ENCODE measurements around the gene P2RX6.
"Not testable (repeated sequence)": the region's sequence is repeated elsewhere in the genome, so short reads cannot be mapped to it uniquely, and the experiment has no call there.

P2RX6 gene

DNA sequence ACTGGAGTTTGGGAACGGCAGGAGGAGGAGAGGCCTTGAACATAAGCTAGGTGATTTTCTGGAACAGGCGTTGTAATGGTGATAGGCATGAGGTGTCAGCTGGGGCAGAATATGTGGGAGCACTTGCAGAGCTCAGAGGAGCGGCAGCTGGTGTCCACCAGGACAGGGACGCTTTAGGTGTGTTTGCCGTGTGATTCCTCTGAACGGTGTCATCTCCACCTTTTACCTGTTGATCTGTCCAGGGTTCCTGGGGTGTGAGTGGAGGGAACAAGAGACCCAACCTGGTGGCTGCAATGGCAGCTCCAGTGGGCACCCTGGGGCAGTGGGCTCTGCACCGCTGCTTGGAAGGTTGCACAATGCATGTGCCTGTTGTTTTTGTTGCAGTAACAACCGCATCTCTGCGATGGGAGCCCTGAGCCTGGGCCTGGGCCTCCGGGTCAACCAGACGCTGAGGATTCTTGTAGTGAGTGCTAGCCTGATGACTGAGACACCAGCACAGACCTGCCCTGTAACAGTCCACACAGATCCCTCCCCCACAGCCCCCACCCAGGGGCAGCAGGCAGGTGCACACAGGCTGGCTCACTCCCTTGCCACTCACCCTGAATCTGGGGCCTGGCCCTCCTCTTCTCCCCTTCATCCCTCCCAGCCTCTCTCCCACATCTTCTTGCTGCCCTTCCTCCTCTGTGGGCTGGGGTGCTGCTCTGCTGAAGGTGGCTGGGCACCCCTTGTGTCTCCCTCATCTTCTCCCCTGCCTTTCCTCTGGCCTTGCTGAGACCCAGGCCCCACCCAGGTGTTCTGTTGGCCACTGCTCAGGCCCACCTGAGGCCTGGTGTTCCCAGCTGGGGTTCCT is 40.0 kb downstream of the P2RX6 start:
- no peak for DNase-seq

DNA sequence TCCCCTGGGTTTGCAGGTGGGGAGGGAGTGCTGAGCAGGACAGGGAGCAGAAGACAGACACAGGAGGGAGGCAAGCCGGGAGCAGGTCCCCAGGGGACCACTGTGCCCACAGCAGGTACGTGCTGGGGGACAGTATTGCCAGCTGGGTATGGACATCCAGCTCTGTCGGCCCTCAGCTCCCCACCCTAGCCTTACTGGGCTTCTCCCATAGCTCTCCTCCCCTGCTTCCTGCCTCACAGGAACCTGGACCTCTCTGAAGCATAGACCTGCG is 40.5 kb downstream of the P2RX6 start:
- no peak for DNase-seq

DNA sequence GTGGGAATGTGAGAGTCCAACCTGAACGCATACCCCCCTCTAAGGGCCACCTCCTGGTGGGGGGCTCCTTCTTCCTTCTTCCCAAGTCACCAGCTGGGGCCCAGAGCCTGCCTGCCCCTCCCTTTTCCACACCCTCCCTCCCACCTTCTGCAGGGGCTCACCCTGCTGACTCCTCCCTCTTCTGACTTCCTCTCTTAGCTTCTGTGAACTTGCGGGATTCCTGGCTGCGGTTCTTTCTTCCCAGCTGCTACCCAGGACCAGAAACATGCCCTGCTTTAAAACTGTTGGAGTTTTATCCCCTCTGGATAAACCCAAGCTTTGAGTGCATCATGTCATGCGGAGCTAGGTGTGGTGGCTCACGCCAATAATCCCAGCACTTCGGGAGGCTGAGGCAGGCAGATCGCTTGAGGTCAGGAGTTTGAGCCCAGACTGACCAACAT is 40.9 kb downstream of the P2RX6 start:
- DNase-seq = no peak

DNA sequence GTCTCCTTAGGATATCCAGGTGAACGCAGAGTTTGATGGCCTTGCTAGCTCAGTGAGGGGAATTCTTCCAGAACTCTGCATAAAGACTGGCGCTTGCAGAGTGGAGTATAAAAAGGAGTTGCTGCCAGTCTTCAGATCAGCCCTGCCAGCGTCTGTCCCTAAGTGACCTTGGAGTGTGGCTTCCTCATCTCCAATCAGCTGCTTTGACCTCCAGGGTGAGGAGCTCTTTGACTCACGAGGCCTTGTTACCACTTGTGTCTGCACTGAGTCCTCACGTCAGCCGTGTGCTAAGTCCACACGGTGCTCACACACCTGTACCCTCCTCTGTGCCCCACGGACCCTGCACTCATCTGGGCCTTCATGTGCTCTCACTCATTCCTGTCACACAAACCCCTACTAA is 45.4 kb downstream of the P2RX6 start:
- not testable (repeated sequence) for DNase-seq

DNA sequence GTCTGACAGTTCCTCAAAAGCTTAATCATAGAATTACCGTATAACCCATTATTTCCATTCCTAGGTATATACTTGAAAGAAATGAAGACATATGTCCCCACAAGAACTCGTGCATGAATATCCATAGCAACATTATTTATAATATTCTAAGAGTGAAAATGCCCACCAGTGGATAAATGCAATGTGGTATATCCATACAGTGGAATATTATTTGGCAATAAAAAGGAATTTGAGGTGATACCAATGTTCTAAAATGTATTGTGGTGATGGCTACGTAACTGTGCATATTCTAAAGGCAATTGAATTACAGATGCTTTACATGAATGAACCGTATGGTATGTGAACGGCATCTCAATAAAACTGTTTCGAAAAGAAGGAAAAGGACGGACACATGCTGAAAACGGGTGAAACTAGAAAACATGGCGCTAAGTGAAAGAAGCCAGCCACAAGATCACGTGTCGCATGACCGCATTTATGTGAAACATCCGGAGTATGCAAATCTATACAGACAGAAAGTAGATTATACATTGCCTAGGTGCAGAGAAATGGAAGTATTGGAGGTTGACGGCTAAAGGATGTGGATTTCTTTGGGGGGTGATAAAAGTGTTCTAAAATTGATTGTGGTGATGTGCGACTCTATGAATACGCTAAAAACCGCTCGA is 46.8 kb downstream of the P2RX6 start:
- DNase-seq = not testable (repeated sequence)

DNA sequence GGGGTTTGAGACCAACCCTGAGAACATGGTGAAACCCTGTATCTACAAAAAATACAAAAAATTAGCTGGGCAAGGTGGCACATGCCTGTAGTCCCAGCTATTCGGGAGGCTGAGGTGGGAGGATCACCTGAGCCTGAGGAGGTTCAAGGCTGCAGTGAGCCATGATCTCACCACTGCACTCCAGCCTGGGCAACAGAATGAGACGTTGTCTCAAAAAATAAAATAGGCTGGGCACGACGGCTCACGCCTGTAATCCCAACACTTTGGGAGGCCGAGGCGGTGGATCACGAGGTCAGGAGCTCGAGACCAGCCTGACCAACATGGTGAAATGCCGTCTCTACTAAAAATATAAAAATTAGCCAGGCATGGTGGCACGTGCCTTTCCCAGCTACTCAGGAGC is 49.5 kb downstream of the P2RX6 start:
- DNase-seq = not testable (repeated sequence)

DNA sequence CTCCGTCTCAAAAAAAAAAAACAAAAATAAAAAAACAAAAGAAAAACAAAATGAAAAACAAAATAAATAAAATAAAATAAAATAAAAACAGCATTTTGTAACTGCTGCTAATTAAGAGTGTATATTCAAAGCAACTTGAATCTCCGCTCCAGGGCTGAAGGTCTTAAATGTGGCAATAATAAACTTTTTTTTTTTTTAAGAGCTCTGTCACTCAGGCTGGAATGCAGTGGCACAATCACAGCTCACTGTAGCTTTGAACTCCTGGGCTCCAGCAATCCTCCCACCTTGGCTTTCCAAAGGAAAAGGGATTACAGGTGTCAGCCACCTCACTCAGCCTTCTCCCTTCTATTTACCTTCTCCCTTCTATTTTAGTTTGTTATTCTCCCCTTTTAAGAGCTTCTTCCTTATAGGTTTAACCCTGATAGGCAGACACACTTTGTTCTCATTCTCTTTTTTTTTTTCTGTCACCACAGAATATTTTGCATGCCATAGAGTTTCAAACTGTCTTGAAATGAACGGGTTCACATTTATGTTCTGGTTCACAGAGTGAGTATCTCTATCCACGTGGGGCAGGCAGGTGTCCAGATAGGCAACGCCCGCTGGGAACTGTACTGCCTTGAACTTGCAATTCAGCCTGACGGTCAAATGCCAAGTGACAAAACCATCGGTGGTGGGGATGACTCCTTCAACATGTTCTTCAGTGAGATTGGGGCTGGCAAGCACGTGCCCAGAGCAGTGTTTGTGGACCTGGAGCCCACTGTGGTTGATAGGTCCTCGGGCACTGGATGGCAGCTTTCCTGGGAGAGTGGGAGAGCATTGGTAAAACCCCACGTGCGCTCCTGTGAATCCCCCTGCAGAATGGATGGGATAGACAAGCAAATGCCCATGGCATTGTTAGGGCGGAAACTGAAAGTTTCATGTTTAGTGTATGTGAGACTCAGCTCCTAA is 50.2 kb downstream of the P2RX6 start:
- DNase-seq = no peak

DNA sequence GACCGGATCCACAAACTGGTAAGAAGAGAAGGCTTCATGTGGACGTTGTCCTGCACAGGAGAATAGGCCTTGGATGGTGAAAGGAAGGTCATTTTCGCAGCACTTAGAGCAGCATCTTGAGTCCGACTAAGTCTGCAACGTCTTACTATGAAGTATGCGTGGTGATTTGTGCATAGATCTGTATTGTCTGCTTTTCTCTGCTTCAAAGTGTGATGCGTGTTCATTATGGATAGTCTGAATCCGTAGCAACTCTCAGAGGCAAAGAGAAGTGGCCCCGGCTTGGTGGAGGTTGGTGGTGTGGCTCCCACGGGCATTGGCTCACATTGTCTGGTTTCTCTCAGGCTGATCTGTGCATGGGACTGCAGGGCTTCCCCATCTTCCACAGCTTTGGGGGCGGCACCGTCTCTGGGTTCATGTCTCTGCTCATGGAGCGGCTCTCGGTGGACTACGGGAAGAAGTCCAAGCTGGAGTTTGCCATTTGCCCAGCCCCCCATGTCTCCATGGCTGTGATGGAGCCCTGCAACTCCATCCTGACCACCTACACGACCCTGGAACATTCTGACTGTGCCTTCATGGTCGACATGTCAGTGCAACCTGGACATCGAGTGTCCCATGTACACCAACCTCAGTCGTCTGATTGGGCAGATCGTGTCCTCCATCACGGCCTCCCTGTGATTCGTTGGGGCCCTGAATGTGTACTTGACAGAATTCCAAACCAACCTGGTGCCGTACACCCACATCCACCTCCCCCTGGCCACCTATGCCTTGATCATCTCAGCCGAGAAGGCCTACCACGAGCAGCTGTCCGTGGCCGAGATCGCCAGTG is 52.3 kb downstream of the P2RX6 start:
- no peak for DNase-seq

DNA sequence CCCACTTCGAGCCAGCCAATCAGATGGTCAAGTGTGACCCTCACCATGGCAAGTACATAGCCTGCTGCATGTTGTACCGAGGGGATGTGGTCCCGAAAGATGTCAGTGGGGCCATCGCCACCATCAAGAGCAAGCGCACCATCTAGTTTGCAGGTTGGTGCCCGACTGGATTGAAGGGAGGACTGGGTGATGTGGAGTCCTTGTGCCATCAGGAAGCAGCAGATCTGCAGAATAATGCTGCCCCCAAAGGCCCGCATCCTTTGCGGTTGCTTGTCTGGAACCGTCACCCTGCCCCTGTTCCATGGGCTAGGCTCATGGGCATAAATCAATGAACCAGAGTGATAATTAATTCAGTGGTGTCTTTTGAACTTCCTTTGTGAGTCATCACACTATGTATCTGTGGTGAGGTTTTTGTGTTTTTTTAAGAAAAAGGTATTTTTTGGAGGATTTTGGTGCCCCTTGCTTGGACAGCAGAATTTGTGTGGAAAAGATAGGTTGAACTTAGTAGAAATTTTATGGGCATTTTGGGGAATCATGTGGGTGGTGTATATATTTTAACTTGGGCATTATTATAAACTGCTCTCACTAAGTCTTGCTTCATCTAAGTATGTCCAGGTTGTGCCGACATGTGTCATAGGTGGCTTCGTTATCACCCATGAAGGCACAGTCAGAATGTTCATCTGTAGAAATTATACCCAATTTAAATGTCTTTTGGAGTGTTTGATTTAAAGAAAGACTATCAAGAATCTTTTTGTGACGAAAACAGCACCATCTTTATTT is 53.1 kb downstream of the P2RX6 start:
- DNase-seq = no peak

DNA sequence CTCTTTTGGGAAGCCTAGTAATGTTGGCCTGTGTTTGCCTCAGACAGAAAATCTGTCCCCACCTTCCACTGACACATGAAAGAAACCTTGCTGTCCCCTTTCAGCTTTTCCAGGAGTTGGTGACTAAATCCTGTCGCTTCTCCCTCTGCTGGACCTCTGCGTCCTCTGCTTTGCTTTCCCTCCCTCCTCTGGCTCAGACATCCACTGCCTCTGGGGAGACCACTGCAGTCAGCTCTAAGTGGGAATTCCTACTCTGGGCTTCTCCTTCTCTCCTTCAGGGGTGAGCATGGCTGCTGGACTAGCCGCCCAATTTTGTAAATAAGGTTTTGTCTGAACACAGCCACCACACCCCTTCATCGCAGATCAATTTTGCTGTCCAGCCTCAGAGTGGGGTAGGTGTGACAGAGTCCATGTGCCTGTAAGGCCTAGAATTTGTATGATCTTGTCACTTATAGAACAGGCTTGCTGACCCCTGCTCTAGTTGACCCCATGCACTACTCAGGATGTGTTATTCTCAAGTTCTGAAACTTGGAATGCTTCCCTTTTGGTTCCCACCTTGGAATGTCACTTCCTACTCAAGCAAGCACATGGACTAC is 53.8 kb downstream of the P2RX6 start:
- DNase-seq = no peak

DNA sequence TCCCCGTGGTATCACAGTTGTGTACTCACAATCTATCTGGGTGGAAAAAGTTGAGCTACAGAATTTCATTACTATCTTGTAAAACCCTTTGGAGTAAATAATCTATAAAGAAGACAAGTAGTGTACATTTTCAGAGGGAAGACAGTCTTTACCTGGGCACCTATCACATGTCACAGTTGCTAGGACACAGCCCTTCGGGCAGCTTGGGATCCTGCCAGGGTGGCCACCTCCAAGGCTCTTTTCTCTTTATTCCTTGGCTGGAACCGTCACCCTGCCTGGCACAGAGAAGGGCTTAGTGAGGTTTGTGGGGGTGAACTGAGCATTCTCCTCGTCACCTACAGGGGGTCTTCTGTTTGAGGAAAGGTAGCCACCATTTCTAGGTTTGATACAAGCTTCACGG is 54.4 kb downstream of the P2RX6 start:
- no peak for DNase-seq

DNA sequence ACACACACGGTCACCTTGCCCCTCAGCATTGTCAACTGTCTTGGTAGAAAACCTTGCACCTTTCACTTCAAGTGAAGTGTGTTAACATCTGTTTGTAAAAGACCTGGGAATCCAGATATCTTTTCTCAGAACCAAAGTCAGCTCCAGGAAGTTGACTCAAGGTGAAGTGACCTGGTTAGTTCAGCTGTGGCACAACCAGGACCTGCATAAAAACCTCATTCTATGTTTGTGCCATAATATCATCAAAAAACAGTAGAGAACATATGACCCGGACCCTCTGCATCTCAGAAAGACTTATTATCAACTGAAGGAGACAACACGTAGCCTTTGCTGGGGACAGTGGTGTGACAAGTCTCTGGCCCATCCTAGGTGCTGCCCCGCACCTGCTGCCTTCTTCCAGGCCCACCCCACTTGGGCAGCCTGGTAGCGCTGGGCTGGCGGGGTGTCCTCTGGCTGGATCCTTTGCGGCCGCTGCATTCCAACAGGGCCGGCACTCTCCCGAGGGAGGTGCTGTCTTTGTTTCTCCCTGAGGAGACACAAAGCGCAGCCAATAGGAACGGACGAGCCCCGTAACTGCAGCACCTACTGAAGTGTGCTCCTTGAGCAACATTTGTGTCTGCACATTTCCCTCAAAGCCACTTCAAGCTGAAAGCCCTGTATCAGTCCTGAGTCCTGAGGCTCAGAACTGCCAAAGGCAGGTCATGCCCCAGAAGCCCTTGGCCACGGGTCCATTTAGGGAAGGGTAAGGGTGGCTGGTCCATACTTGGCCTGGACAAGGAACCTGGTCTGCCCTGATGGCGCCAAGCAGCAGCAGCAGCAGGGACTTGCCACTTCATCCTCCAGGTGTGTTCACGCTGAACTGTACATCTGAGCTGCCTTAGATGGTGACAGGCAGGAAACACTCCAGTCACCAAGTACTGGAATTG is 56.0 kb downstream of the P2RX6 start:
- no peak for DNase-seq

DNA sequence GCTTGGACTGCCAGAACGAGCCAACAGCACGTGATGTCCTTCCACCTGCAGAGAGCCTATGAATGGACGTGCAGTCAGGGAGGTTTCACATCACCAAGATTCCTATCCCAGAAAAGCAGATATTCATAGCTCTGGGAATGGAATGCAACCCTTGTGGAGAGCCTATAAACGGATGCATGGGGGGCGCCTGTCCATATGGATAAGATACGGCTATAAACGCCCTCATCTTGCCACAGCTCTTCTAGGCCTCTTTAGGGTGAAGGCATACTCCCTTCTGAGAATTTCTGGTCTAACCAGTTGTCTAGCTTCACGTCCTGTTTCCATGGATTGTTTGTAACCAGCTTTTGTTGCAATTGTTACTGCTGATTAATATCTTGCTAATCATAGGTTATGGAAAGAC is 56.8 kb downstream of the P2RX6 start:
- not testable (repeated sequence) for DNase-seq

DNA sequence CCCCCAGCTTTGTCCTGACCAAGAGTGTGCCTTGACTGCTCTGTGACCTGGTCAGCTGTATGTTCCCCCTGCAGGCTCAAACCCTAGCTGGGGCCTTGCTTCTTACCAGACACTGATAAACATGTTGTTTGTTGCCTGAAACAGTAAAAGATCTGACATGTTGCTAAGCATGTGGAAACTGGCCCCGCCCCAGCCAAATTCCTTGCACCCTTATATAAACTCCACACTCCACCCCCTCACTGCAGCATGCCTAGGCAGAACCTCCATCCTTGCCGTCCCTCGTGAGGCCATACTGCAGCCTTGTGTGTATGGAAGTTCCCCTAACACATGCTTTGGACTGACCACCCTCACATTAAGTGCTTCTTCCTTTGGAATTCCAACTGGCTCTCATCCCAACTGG is 58.1 kb downstream of the P2RX6 start:
- DNase-seq = no peak

DNA sequence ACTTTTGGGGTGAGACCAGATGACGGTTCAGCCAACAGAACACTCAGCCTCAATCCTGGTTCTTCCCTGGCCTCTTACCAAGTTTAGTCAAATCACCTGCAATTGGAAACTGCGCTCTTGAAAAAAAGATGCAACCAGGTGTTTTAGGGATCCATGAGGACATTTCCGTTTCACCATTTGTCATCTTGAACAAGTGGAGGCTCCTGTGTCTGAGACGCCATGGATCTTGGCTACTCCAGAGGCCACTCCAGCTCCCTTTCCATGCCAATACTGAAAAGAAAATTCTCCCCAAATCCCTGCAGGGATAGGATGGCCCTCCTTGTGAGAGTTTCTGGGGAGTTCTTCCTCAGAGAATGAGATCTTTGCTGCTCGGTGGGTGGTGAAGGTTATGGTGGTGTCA is 58.5 kb downstream of the P2RX6 start:
- no peak for DNase-seq

DNA sequence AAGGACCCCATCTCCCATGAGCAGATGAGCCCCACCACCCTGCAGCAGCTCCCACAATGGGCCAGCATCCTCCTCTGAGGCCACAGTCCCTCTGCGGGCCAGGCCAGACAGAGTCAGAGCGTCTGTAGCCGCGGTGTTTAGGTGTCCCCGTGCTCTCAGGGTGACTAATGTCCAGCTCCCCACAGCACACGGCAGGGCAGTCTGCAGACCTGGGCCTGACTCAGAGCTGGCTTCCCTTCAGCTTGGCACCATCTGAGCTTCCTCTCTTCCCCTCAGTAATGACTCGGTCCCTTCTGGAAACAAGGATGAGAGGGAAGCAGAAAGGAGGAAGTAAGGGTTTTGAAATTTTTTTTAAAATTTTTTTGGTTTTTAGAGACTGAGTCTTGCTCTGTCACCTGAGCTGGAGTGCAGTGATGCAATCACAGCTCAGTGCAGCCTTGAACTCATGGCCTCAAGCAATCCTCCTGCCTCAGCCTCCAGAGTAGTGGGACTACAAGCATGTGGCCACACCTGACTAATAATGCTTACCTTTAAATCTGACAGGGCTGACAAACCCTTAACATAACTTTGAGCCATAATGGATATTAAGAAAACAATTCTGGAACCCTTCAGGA is 59.2 kb downstream of the P2RX6 start:
- peak; percentile 59 for DNase-seq

DNA sequence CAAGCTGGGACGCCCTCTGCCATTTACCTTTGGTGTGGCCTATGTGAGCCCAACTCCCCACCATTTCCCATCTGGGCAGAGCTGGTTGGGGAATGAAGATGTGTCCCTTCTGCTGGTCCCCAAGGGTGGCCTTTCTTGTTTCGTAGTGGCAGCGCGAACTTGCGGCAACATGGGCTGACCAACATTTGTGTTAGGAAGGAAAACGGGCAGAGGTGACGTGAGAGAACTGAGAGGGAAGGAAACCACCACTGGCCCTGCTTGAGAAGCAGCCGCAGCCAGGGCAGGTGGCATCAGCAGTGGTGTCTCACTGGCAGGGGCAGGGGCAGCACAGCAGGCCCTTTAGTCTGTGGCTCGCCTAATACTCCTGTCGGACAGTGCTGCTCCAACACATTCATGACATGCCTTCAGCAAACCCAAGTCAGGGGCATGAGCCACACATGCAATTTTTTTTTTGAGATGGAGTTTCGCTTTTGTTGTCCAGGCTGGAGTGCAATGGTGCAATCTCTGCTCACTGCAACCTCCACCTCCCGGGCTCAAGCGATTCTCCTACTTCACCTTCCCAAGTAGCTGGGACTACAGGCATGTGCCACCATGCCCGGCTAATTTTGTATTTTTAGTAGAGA is 60.7 kb downstream of the P2RX6 start:
- DNase-seq = no peak

DNA sequence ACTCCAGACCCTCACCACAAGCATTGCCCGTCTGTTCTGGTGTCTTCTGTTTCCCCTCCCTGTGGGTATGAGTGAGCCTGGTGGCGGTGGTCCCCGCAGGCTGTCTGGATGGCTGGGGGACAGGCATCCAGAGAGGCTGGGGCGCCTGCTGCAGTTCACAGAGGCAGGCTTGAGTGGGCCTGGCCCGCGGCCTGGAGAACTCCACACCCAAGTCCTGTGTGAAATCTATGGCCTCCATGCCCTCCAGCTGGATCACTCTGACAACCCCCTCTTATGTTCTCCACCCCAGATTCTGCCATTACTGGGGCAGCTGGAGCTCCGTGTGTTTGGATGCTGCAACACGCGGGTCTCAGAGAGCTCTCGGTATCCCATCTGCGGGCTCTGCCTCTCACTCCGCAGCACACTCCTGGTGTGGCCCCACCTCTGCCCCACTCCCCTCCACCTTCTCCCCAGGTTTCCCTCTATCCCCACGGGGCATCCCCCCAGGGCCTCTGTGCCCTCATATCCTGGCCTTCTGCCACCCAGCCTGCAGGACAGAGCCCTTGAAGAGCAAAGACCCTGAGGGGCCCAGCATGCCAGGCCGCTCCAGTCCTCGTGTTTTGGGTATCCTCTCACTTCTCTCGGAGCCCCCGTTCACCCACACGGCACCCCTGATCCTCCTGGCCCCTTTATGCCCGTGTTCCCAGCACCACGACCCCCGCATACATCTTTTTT is 62.1 kb downstream of the P2RX6 start:
- no peak for DNase-seq

Measured in fibroblast of skin of abdomen (primary cell).